ENCODE data around the gene NCEH1. TPM values are rescaled to one million over a fixed set of nuclear protein-coding genes. Genes with fewer than 3 reads are reported as not detected.
"Not testable (repeated sequence)": the region's sequence is repeated elsewhere in the genome, so short reads cannot be mapped to it uniquely, and the experiment has no call there.

NCEH1 gene
- total and polyA plus RNA-seq, 2 experiments from 2014 or later: 1.8 to 4.9 TPM

GRCh38 chr3:172726380-172726779 lies 15.5 kb upstream of the NCEH1 start:
- Histone ChIP-seq H3K4me1 (ENCODE audit: insufficient read depth) (no peaks in the 10 kb centered on the region), H4K20me1 (replicated peaks; ENCODE audit: insufficient read depth) (no peaks in the 10 kb centered on the region), H3F3A (replicated peaks; ENCODE audit: low read depth) (no peaks in the 10 kb centered on the region), H3K27ac (ENCODE audit: low read depth) (no peak overlapping the region), H2AFZ (no peak overlapping the region), H3K36me3 (ENCODE audit: insufficient read depth) (no peaks in the 10 kb centered on the region; the same call in 1 of the 2 replicates), H3K27me3 (ENCODE audit: insufficient read depth) (no peaks in the 10 kb centered on the region), H3K79me2 (replicated peaks; ENCODE audit: insufficient read depth) (no peaks in the 10 kb centered on the region), H3K4me2 (no peak overlapping the region), H3K9me2 (ENCODE audit: insufficient read depth) (no peaks in the 10 kb centered on the region), H3K4me3 (no peak overlapping the region)
- no peak for TF ChIP-seq REST (IDR thresholded peaks at IDR 0.05; ENCODE audit: unreplicated experiment)
- no peak for TF ChIP-seq ZNF462 (CRISPR knock-in tag; IDR thresholded peaks at IDR 0.05)
- TF ChIP-seq ZNF114 (CRISPR knock-in tag; IDR thresholded peaks at IDR 0.05): no peak
- TF ChIP-seq CREB1 (CRISPR knock-in tag; IDR thresholded peaks at IDR 0.05; ENCODE audit: low read depth): no peak
- DNase-seq (ENCODE audit: low spot score): no peak
- H3K36me3 Mint-ChIP-seq (ENCODE audit: low read depth): no peaks in the 10 kb centered on the region
- no peaks in the 10 kb centered on the region for H3K4me1 Mint-ChIP-seq
- H3K27me3 Mint-ChIP-seq (ENCODE audit: insufficient read depth, low read depth, poor library complexity): no peaks in the 10 kb centered on the region
- H3K27ac Mint-ChIP-seq: no peak overlapping the region
- H3K4me3 Mint-ChIP-seq: no peak overlapping the region
- ATAC-seq: no peak
- peaks cover 8% of the 10 kb centered on the region; the same call in 1 of the 3 replicates for H3K9me3 Mint-ChIP-seq

- not testable (repeated sequence) for H3K27ac Mint-ChIP-seq; H4K20me1 ChIP-seq (replicated peaks; ENCODE audit: insufficient read depth); H3K9me2 ChIP-seq (ENCODE audit: insufficient read depth); H2AFZ ChIP-seq; H3K27me3 Mint-ChIP-seq (ENCODE audit: insufficient read depth, low read depth, poor library complexity); DNase-seq (ENCODE audit: low spot score); H3K4me3 ChIP-seq; ATAC-seq; H3K36me3 ChIP-seq (ENCODE audit: insufficient read depth); H3K27ac ChIP-seq (ENCODE audit: low read depth); H3K4me1 ChIP-seq (ENCODE audit: insufficient read depth); H3K4me2 ChIP-seq; H3K4me1 Mint-ChIP-seq; H3K27me3 ChIP-seq (ENCODE audit: insufficient read depth); H3K4me3 Mint-ChIP-seq; H3K79me2 ChIP-seq (replicated peaks; ENCODE audit: insufficient read depth); H3F3A ChIP-seq (replicated peaks; ENCODE audit: low read depth)
- peaks cover 12% of the 10 kb centered on the region; the same call in 2 of the 3 replicates for H3K36me3 Mint-ChIP-seq (ENCODE audit: low read depth)
- peaks cover 35% of the 10 kb centered on the region for H3K9me3 Mint-ChIP-seq
Measured at GRCh38 chr3:172722536-172723040, 11.7 kb upstream of the NCEH1 start.
